H9 (cell line): ENCODE measurements around the gene WFDC1. TPM values are rescaled to one million over a fixed set of nuclear protein-coding genes. Genes with fewer than 3 reads are reported as not detected.

ENCODE experiments used
- DNase-seq: peaks from one replicate; pipeline ENCODE4 v3.0.0-alpha.2; 2017
- H2AFZ ChIP-seq: one replicate; pipeline ENCODE4 v1.6.1; 2013; ENCODE audit warnings: mild to moderate bottlenecking, low read length, control low read depth, moderate library complexity
- H2AK5ac ChIP-seq: 2 replicates; pipeline ENCODE4 v1.6.1; 2013; ENCODE audit warnings: low read length, control low read depth, mixed read lengths; ENCODE audit not compliant: insufficient read length
- H2BK120ac ChIP-seq: one replicate; pipeline ENCODE4 v1.6.1; 2013; ENCODE audit warnings: low read depth, mild to moderate bottlenecking, low read length, control low read depth, inconsistent platforms; ENCODE audit not compliant: poor library complexity, severe bottlenecking
- H2BK12ac ChIP-seq: 2 replicates; pipeline ENCODE4 v1.6.1; 2013; ENCODE audit warnings: low read length, control low read depth, mixed read lengths, low read depth; ENCODE audit not compliant: insufficient read length
- H2BK15ac ChIP-seq: 2 replicates; pipeline ENCODE4 v1.6.1; 2013; ENCODE audit warnings: low read depth, low read length, control low read depth
- H2BK20ac ChIP-seq: one replicate; pipeline ENCODE4 v1.6.1; 2013; ENCODE audit warnings: low read depth, mild to moderate bottlenecking, low read length, control low read depth, inconsistent platforms; ENCODE audit not compliant: poor library complexity, severe bottlenecking
- H2BK5ac ChIP-seq: 2 replicates; pipeline ENCODE4 v1.6.1; 2013; ENCODE audit warnings: low read length, control low read depth, mixed read lengths; ENCODE audit not compliant: insufficient read length
- H3K14ac ChIP-seq: 2 replicates; pipeline ENCODE4 v1.6.1; 2013; ENCODE audit warnings: low read length, control low read depth; ENCODE audit not compliant: insufficient read depth
- H3K18ac ChIP-seq: 2 replicates; pipeline ENCODE4 v1.6.1; 2013; ENCODE audit warnings: low read depth, mild to moderate bottlenecking, mixed read lengths, low read length, control low read depth; ENCODE audit not compliant: insufficient read length
- H3K23ac ChIP-seq: 2 replicates; pipeline ENCODE4 v1.6.1; 2013; ENCODE audit warnings: low read length, control low read depth, mixed read lengths, low read depth; ENCODE audit not compliant: insufficient read length
- H3K23me2 ChIP-seq: 2 replicates; pipeline ENCODE4 v1.6.1; 2013; ENCODE audit warnings: low read depth, mild to moderate bottlenecking, mixed read lengths, low read length, control low read depth; ENCODE audit not compliant: insufficient read length, poor library complexity, severe bottlenecking
- H3K27ac ChIP-seq: 2 replicates; pipeline ENCODE4 v1.5.1; 2013; ENCODE audit warnings: low read length, control low read depth, mixed read lengths, low read depth; ENCODE audit not compliant: insufficient read length
- H3K27me3 ChIP-seq: 2 replicates; pipeline ENCODE4 v1.6.1; 2013; ENCODE audit warnings: low read length, control low read depth, inconsistent platforms; ENCODE audit not compliant: insufficient read depth
- H3K4ac ChIP-seq: 2 replicates; pipeline ENCODE4 v1.6.1; 2013; ENCODE audit warnings: low read depth, mild to moderate bottlenecking, control low read depth, inconsistent platforms, low read length, moderate library complexity
- H3K4me1 ChIP-seq: 2 replicates; pipeline ENCODE4 v1.6.1; 2013; ENCODE audit warnings: low read length, control low read depth, inconsistent platforms; ENCODE audit not compliant: insufficient read depth
- H3K4me2 ChIP-seq: 2 replicates; pipeline ENCODE4 v1.6.1; 2013; ENCODE audit warnings: low read length, control low read depth, mixed read lengths; ENCODE audit not compliant: insufficient read length, insufficient read depth
- H3K56ac ChIP-seq: 2 replicates; pipeline ENCODE4 v1.6.1; 2013; ENCODE audit warnings: low read depth, mild to moderate bottlenecking, mixed read lengths, low read length, control low read depth; ENCODE audit not compliant: insufficient read length
- H3K79me1 ChIP-seq: 2 replicates; pipeline ENCODE4 v1.6.1; 2013; ENCODE audit warnings: low read depth, mild to moderate bottlenecking, moderate library complexity, low read length, control low read depth, inconsistent platforms; ENCODE audit not compliant: insufficient read depth, poor library complexity, severe bottlenecking
- H3K79me2 ChIP-seq: 2 replicates; pipeline ENCODE4 v1.6.1; 2013; ENCODE audit warnings: low read length, control low read depth, inconsistent platforms; ENCODE audit not compliant: insufficient read depth
- H3K9ac ChIP-seq: 2 replicates; pipeline ENCODE4 v1.6.1; 2013; ENCODE audit warnings: low read length, control low read depth, mixed read lengths; ENCODE audit not compliant: insufficient read length; ENCODE audit errors: extremely low read depth
- H3K9me3 ChIP-seq: one replicate; pipeline ENCODE4 v1.6.1; 2013; ENCODE audit warnings: low read depth, low read length, inconsistent platforms; ENCODE audit not compliant: control insufficient read depth
- H3T11ph ChIP-seq: one replicate; pipeline ENCODE4 v1.6.1; 2013; ENCODE audit warnings: mild to moderate bottlenecking, low read length, control low read depth, inconsistent platforms
- H4K20me1 ChIP-seq: one replicate; pipeline ENCODE4 v1.6.1; 2013; ENCODE audit not compliant: control insufficient read depth, insufficient read length, insufficient read depth
- H4K5ac ChIP-seq: 2 replicates; pipeline ENCODE4 v1.6.1; 2013; ENCODE audit warnings: low read depth, mild to moderate bottlenecking, mixed read lengths, low read length, control low read depth; ENCODE audit not compliant: insufficient read length
- H4K8ac ChIP-seq: replicated peaks from 2 replicates; pipeline ENCODE4 v1.6.1; 2013; ENCODE audit warnings: low read length, control low read depth, mixed read lengths, low read depth; ENCODE audit not compliant: insufficient read length
- H4K91ac ChIP-seq: 2 replicates; pipeline ENCODE4 v1.6.1; 2013; ENCODE audit warnings: low read depth, mild to moderate bottlenecking, moderate library complexity, mixed read lengths, low read length, control low read depth; ENCODE audit not compliant: insufficient read length
- H3K27ac Mint-ChIP-seq, 3 experiments: 2 replicates in 2 of 3; 3 replicates in 1 of 3; pipeline ENCODE4 v1.8.0; 2020 to 2021; ENCODE audit warnings: mixed read lengths in 3 of 3, mild to moderate bottlenecking in 1 of 3, moderate library complexity in 1 of 3
- H3K27me3 Mint-ChIP-seq: 2 replicates; pipeline ENCODE4 v1.8.0; 2021; ENCODE audit warnings: low read depth, mild to moderate bottlenecking, moderate library complexity, mixed read lengths
- H3K36me3 Mint-ChIP-seq, 3 experiments: 2 replicates in 2 of 3; 3 replicates in 1 of 3; pipeline ENCODE4 v1.8.0; 2020 to 2021; ENCODE audit warnings: low read depth in 3 of 3, mixed read lengths in 3 of 3; ENCODE audit not compliant: insufficient read depth in 1 of 3
- H3K4me1 Mint-ChIP-seq, 2 experiments: 2 replicates each; pipeline ENCODE4 v1.8.0; 2020; ENCODE audit warnings: mixed read lengths in 2 of 2
- H3K4me3 Mint-ChIP-seq, 2 experiments: 2 replicates in 1 of 2; 3 replicates in 1 of 2; pipeline ENCODE4 v1.8.0; 2020 to 2021; ENCODE audit warnings: mild to moderate bottlenecking in 2 of 2, mixed read lengths in 2 of 2, moderate library complexity in 1 of 2
- H3K9me3 Mint-ChIP-seq, 2 experiments: 2 replicates in 1 of 2; 3 replicates in 1 of 2; pipeline ENCODE4 v1.8.0; 2020; ENCODE audit warnings: mild to moderate bottlenecking in 2 of 2, mixed read lengths in 2 of 2, moderate library complexity in 1 of 2
- WGBS: extraction: QIAGEN DNeasy Blood & Tissue Kit; methylation state at CpG from one replicate; pipeline ENCODE4 v1.1.7; 2013; ENCODE audit warnings: missing lambda C conversion rate, low lambda C conversion rate, mixed read lengths; ENCODE audit not compliant: insufficient read length; ENCODE audit errors: extremely low coverage; 5-methylcytosine and 5-hydroxymethylcytosine counted together
- total RNA-seq: library from RNA; stranded (reverse); gene quantifications from 2 replicates; pipeline ENCODE4 v1.2.1, GENCODE V29; 2021
- TF ChIP-seq, protein P1 (sequence below): fragments of 200-600 bp; sonication (generic); conservative IDR thresholded peaks from 3 replicates; pipeline ENCODE4 v1.8.0; 2021; ENCODE audit warnings: antibody characterized with exemption, mild to moderate bottlenecking

Gene WFDC1
- total RNA-seq, 1 experiment from 2014 or later: 0.24 TPM

DNA sequence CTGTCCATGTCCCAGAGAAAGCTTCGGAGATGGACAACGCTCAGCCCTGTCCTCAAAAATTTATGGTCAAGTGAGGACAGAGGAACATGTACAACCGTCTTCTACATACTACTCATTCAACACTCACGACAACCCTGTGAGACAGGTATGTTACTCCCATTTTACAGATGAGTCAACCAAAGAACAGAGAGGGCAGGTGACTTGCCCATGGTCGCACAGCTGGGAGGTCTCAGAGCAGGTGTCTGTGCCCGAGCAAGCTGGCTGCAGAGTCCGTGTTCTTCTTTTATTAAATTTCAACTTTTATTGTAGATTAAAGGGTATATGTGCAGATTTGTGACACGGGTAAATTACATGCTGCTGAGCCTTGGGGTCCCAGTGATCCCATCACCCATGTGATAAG lies 5.8 kb upstream of the WFDC1 start:
- Histone ChIP-seq H2AFZ (no peak overlapping the region), H2BK20ac (no peak overlapping the region), H3K9ac (no peak overlapping the region), H2BK120ac (no peak overlapping the region), H3T11ph (no peak overlapping the region), H2BK12ac (no peak overlapping the region), H3K27ac (no peak overlapping the region), H3K4me2 (no peak overlapping the region), H3K4ac (no peak overlapping the region), H3K4me1 (no peaks in the 10 kb centered on the region; the same call in 1 of the 2 replicates), H2AK5ac (no peak overlapping the region), H4K8ac (no peak overlapping the region), H2BK15ac (no peak overlapping the region), H4K91ac (no peak overlapping the region), H3K56ac (no peak overlapping the region), H4K5ac (no peak overlapping the region), H3K79me2 (no peaks in the 10 kb centered on the region), H3K23ac (no peak overlapping the region), H3K14ac (no peak overlapping the region), H3K23me2 (no peaks in the 10 kb centered on the region), H3K79me1 (no peaks in the 10 kb centered on the region), H2BK5ac (no peak overlapping the region), H3K18ac (no peak overlapping the region), H4K20me1 (no peaks in the 10 kb centered on the region), H3K9me3 (no peaks in the 10 kb centered on the region), H3K27me3 (no peaks in the 10 kb centered on the region)
- no peak overlapping the region for H3K4me3 Mint-ChIP-seq
- H3K27ac Mint-ChIP-seq: no peak overlapping the region
- H3K4me1 Mint-ChIP-seq: peaks cover 20 to 22% of the 10 kb centered on the region in 2 experiments
- WGBS: no CpG with 5 or more reads among the region's 8 CpGs
- H3K36me3 Mint-ChIP-seq: peaks cover 0 to 2% (median 0%) of the 10 kb centered on the region in 3 experiments; a peak in 1 of 7 replicates
- TF ChIP-seq, protein P1, sequence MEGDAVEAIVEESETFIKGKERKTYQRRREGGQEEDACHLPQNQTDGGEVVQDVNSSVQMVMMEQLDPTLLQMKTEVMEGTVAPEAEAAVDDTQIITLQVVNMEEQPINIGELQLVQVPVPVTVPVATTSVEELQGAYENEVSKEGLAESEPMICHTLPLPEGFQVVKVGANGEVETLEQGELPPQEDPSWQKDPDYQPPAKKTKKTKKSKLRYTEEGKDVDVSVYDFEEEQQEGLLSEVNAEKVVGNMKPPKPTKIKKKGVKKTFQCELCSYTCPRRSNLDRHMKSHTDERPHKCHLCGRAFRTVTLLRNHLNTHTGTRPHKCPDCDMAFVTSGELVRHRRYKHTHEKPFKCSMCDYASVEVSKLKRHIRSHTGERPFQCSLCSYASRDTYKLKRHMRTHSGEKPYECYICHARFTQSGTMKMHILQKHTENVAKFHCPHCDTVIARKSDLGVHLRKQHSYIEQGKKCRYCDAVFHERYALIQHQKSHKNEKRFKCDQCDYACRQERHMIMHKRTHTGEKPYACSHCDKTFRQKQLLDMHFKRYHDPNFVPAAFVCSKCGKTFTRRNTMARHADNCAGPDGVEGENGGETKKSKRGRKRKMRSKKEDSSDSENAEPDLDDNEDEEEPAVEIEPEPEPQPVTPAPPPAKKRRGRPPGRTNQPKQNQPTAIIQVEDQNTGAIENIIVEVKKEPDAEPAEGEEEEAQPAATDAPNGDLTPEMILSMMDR: no peak
- peaks cover 0 to 4% of the 10 kb centered on the region in 2 experiments; a peak in 3 of 5 replicates for H3K9me3 Mint-ChIP-seq
- DNase-seq: no peak
- H3K27me3 Mint-ChIP-seq: peaks cover 20% of the 10 kb centered on the region
